ENCODE measurements around the gene VAMP1. TPM values are rescaled to one million over a fixed set of nuclear protein-coding genes. Genes with fewer than 3 reads are reported as not detected.
A peak's percentile ranks its signal among the peaks of the same experiment; 100 is the strongest.

The VAMP1 gene
- polyA plus RNA-seq, 3 donors: 0.84 to 24.6 (median 0.85) TPM

DNA sequence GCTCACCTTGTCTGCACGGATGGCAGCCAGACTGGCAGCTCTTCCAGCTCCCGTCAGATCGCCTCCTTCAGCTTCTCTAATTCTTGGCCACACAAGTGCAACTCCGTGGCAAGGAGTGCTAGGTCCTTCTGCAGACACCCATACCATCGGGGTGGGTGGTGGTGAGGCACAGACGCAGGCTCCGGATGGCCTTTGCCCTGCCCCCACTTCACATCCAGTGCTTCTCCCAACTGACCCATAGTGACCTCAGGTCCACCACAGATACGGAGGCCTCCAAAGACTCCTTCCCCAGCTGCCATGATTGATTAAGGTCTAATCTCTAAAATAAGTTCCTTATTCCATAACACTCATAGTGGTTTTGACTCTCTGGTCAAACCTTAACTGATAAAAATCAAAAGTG lies 45.6 kb downstream of the VAMP1 start:
- H2AFZ ChIP-seq (ENCODE audit: insufficient read depth, low read depth, low read length, poor library complexity, severe bottlenecking): no peak overlapping the region
- H3K27me3 Mint-ChIP-seq (ENCODE audit: low read depth in 3 of 3): peaks cover 0 to 4% (median 0%) of the 10 kb centered on the region in 3 donors
- TF ChIP-seq, protein P1, sequence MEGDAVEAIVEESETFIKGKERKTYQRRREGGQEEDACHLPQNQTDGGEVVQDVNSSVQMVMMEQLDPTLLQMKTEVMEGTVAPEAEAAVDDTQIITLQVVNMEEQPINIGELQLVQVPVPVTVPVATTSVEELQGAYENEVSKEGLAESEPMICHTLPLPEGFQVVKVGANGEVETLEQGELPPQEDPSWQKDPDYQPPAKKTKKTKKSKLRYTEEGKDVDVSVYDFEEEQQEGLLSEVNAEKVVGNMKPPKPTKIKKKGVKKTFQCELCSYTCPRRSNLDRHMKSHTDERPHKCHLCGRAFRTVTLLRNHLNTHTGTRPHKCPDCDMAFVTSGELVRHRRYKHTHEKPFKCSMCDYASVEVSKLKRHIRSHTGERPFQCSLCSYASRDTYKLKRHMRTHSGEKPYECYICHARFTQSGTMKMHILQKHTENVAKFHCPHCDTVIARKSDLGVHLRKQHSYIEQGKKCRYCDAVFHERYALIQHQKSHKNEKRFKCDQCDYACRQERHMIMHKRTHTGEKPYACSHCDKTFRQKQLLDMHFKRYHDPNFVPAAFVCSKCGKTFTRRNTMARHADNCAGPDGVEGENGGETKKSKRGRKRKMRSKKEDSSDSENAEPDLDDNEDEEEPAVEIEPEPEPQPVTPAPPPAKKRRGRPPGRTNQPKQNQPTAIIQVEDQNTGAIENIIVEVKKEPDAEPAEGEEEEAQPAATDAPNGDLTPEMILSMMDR (IDR thresholded peaks at IDR 0.05): no peak
- H3K9ac ChIP-seq (ENCODE audit: insufficient read depth, low read length, poor library complexity, severe bottlenecking): no peak overlapping the region
- H3K4me1 ChIP-seq (ENCODE audit: control insufficient read depth in 1 of 2, insufficient read depth in 2 of 2, low read length in 2 of 2): peaks cover 21 to 29% of the 10 kb centered on the region in 2 donors
- H3K27ac Mint-ChIP-seq: peak overlapping the region in 1 of 7 donors; percentile 10
- no peak overlapping the region for H3K27ac ChIP-seq (ENCODE audit: low read depth in 1 of 2, low read length in 2 of 2)
- H3K4me3 Mint-ChIP-seq: no peak overlapping the region
- no peak overlapping the region for H3K4me2 ChIP-seq (replicated peaks; ENCODE audit: extremely low read depth, low read length, poor library complexity, severe bottlenecking)
- no peaks in the 10 kb centered on the region for H3K36me3 ChIP-seq (replicated peaks in 1 of 2; ENCODE audit: control insufficient read depth in 1 of 2, insufficient read depth in 2 of 2, low read length in 2 of 2)
- no peak overlapping the region for H3K4me3 ChIP-seq (replicated peaks in 1 of 3; ENCODE audit: low read depth in 2 of 3, low read length in 3 of 3)
- no peaks in the 10 kb centered on the region for H3K9me3 Mint-ChIP-seq
- no peaks in the 10 kb centered on the region for H4K20me1 ChIP-seq (ENCODE audit: insufficient read depth, low read length)
- intact Hi-C loops (cut with micrococcal nuclease): loop anchor here in 1 of 2 donors (5.0 kb wide), 2 partner anchors 37 to 117 kb away; no protein-coding TSS in a partner anchor
- no peaks in the 10 kb centered on the region for H3K79me2 ChIP-seq (ENCODE audit: insufficient read depth, low read length)
- no peaks in the 10 kb centered on the region for H3K9me3 ChIP-seq (replicated peaks in 1 of 2; ENCODE audit: control insufficient read depth in 1 of 2, insufficient read depth in 1 of 2, low read length in 2 of 2)
- no peaks in the 10 kb centered on the region for H3K27me3 ChIP-seq (ENCODE audit: control insufficient read depth in 2 of 2, insufficient read depth in 2 of 2, low read length in 2 of 2)
- H3K36me3 Mint-ChIP-seq: no peaks in the 10 kb centered on the region
- 84% methylated on average over 6 of the region's 8 CpGs for WGBS (ENCODE audit: insufficient coverage)
- H3K4me1 Mint-ChIP-seq: peaks cover 20% of the 10 kb centered on the region
- DNase-seq: no peak

DNA sequence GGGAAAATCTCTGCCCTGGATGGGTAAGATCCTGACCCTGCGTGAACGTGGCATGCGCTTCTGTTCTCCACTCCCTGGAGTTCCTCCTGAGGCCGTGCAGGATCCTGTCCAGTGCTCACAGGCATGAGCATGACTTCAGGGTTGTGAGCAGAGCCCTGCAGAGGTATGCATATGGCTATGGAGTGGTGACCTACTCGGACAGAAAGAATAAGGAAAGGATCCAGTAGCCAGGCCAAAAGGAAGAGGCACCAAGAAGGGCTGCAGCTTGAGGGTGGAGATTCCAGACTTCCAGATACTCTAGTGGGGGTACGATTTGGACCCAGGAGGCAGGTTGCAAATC lies 46.5 kb downstream of the VAMP1 start:
- Mint-ChIP-seq H3K27me3 (ENCODE audit: low read depth in 3 of 3) (peaks cover 0 to 4% (median 0%) of the 10 kb centered on the region in 3 donors), H3K27ac (peak overlapping the region in 4 of 7 donors; percentile 18 to 60 (median 53)), H3K9me3 (no peaks in the 10 kb centered on the region), H3K36me3 (no peaks in the 10 kb centered on the region), H3K4me3 (no peak overlapping the region), H3K4me1 (peaks cover 22% of the 10 kb centered on the region)
- peak overlapping the region in 1 of 2 donors; percentile 15 for H3K27ac ChIP-seq (ENCODE audit: low read depth in 1 of 2, low read length in 2 of 2)
- peaks cover 20 to 29% of the 10 kb centered on the region in 2 donors for H3K4me1 ChIP-seq (ENCODE audit: control insufficient read depth in 1 of 2, insufficient read depth in 2 of 2, low read length in 2 of 2)
- intact Hi-C loops (cut with micrococcal nuclease): loop anchor here in 1 of 2 donors (5.0 kb wide), 1 partner anchor 118 kb away; no protein-coding TSS in a partner anchor
- no peaks in the 10 kb centered on the region for H3K79me2 ChIP-seq (ENCODE audit: insufficient read depth, low read length)
- no peak overlapping the region for H3K4me3 ChIP-seq (replicated peaks in 1 of 3; ENCODE audit: low read depth in 2 of 3, low read length in 3 of 3)
- H4K20me1 ChIP-seq (ENCODE audit: insufficient read depth, low read length): no peaks in the 10 kb centered on the region
- H3K9me3 ChIP-seq (replicated peaks in 1 of 2; ENCODE audit: control insufficient read depth in 1 of 2, insufficient read depth in 1 of 2, low read length in 2 of 2): no peaks in the 10 kb centered on the region
- no peak overlapping the region for H3K9ac ChIP-seq (ENCODE audit: insufficient read depth, low read length, poor library complexity, severe bottlenecking)
- DNase-seq: no peak
- H3K4me2 ChIP-seq (replicated peaks; ENCODE audit: extremely low read depth, low read length, poor library complexity, severe bottlenecking): no peak overlapping the region
- H2AFZ ChIP-seq (ENCODE audit: insufficient read depth, low read depth, low read length, poor library complexity, severe bottlenecking): no peak overlapping the region
- TF ChIP-seq, protein P1 (IDR thresholded peaks at IDR 0.05): no peak
- H3K36me3 ChIP-seq (replicated peaks in 1 of 2; ENCODE audit: control insufficient read depth in 1 of 2, insufficient read depth in 2 of 2, low read length in 2 of 2): no peaks in the 10 kb centered on the region
- no peaks in the 10 kb centered on the region for H3K27me3 ChIP-seq (ENCODE audit: control insufficient read depth in 2 of 2, insufficient read depth in 2 of 2, low read length in 2 of 2)
- 52% methylated on average over 4 of the region's 6 CpGs for WGBS (ENCODE audit: insufficient coverage)

Data from CD14-positive monocyte (primary cell).